HepG2 (cell line): Measurements from ENCODE around the gene ANKDD1A.

Experiments
- BCL6 ChIP-seq: IDR thresholded peaks from 2 replicates; pipeline ENCODE4 v1.6.1; 2016; ENCODE audit warnings: missing genetic modification reagents, missing compliant biosample characterization
- CTCF ChIP-seq: sonication (generic); formaldehyde crosslinking; IDR thresholded peaks from 2 replicates; pipeline ENCODE4 v1.5.0; 2020; ENCODE audit warnings: mild to moderate bottlenecking, missing genetic modification reagents, moderate library complexity
- FOXM1 ChIP-seq: sonication (generic); formaldehyde crosslinking; IDR thresholded peaks from 2 replicates; pipeline ENCODE4 v1.5.0; 2020; ENCODE audit warnings: missing genetic modification reagents
- SP5 ChIP-seq: IDR thresholded peaks from 2 replicates; pipeline ENCODE4 v1.6.1; 2016; ENCODE audit warnings: low read depth, borderline replicate concordance
- TARDBP ChIP-seq: sonication (generic); formaldehyde crosslinking; IDR thresholded peaks from 2 replicates; pipeline ENCODE4 v1.8.0; 2022; ENCODE audit warnings: mild to moderate bottlenecking, missing genetic modification reagents
- ZMAT5 ChIP-seq: sonication (generic); formaldehyde crosslinking; IDR thresholded peaks from 2 replicates; pipeline ENCODE4 v1.5.0; 2020; ENCODE audit warnings: mild to moderate bottlenecking, low read depth, missing genetic modification reagents, borderline replicate concordance
- ZNF10 ChIP-seq: sonication (generic); formaldehyde crosslinking; IDR thresholded peaks from 2 replicates; pipeline ENCODE4 v1.4.0; 2020; ENCODE audit warnings: mild to moderate bottlenecking, low read depth, missing genetic modification reagents, borderline replicate concordance
- ZNF24 ChIP-seq: fragments of 450-650 bp; IDR thresholded peaks from 2 replicates; pipeline ENCODE4 v1.6.1; 2017; ENCODE audit warnings: antibody characterized with exemption, mild to moderate bottlenecking

DNA sequence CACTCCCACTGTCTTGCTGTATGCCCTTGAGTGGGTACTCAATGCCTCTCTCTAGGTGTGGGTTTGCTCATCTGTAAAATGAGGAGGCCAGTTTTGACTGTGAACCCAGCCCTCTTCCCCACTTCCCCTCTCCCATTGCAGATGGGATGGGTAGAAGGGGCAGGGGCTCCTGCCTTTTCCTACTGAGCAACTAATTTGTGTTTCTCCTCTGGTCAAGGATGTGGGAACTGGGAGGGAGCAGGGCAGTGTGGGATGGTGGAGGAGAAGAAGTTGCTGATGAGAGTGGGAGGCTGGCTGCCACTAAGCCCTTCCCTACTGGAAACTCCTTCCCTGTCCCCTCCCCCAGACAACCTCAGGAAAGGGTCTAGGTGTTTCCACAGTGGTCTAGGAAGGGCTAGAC is 20.1 kb upstream of the ANKDD1A start:
- TF ChIP-seq SP5 (CRISPR knock-in tag) = no peak
- TF ChIP-seq BCL6 (CRISPR knock-in tag) = no peak
- TF ChIP-seq ZMAT5 (CRISPR knock-in tag) = no peak
- no peak for TF ChIP-seq TARDBP (CRISPR knock-in tag)
- no peak for TF ChIP-seq ZNF10 (CRISPR knock-in tag)
- no peak for TF ChIP-seq CTCF (CRISPR knock-in tag)
- TF ChIP-seq FOXM1 (CRISPR knock-in tag) = no peak
- no peak for TF ChIP-seq ZNF24
